Liver (tissue), 1 donor: ENCODE measurements around the gene MFSD6.

ENCODE experiments used
- TF ChIP-seq, protein P1 (sequence below): IDR thresholded peaks from 2 replicates; pipeline ENCODE4 v1.6.1; 2016; ENCODE audit warnings: antibody characterized with exemption, mild to moderate bottlenecking
- TF ChIP-seq, protein P2 (sequence below): IDR thresholded peaks from 2 replicates; pipeline ENCODE4 v1.6.1; 2016; ENCODE audit warnings: antibody characterized with exemption

DNA sequence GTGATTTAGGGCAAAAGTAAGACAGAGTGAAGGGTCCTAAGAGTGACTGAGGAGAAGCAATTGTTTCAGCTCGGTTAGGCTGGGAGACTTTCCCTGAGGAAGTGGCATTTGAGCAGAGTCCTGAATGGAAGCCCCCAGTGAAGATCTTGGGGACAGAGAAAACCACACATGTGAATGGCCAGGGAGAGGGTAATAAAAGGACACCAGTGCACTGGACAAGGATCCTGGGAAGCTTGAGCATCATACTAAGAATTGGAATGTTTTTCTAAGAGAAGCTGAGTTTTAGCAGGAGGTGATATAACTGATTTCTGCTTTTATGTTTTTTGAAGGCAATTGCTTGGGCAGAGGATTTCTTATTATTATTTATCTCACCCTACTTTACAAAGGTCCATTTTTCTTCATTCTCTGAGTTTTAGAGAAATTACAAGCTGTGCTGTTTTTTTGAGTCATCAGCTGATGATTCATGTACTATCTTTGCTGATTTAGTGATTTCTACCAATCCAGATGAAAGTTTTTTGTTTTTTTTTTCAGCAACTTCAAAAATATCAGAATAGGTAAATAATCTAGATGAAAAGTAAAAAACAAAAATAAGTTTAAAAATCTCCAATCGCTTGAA is 43.5 kb downstream of the MFSD6 start:
- TF ChIP-seq, protein P1, sequence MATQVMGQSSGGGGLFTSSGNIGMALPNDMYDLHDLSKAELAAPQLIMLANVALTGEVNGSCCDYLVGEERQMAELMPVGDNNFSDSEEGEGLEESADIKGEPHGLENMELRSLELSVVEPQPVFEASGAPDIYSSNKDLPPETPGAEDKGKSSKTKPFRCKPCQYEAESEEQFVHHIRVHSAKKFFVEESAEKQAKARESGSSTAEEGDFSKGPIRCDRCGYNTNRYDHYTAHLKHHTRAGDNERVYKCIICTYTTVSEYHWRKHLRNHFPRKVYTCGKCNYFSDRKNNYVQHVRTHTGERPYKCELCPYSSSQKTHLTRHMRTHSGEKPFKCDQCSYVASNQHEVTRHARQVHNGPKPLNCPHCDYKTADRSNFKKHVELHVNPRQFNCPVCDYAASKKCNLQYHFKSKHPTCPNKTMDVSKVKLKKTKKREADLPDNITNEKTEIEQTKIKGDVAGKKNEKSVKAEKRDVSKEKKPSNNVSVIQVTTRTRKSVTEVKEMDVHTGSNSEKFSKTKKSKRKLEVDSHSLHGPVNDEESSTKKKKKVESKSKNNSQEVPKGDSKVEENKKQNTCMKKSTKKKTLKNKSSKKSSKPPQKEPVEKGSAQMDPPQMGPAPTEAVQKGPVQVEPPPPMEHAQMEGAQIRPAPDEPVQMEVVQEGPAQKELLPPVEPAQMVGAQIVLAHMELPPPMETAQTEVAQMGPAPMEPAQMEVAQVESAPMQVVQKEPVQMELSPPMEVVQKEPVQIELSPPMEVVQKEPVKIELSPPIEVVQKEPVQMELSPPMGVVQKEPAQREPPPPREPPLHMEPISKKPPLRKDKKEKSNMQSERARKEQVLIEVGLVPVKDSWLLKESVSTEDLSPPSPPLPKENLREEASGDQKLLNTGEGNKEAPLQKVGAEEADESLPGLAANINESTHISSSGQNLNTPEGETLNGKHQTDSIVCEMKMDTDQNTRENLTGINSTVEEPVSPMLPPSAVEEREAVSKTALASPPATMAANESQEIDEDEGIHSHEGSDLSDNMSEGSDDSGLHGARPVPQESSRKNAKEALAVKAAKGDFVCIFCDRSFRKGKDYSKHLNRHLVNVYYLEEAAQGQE, result no peak
- TF ChIP-seq, protein P2, sequence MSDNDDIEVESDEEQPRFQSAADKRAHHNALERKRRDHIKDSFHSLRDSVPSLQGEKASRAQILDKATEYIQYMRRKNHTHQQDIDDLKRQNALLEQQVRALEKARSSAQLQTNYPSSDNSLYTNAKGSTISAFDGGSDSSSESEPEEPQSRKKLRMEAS, result no peak
